ENCODE data around the gene TSPAN4.

The TSPAN4 gene

GRCh38 chr11:850775-851763 lies 8.4 kb downstream of the TSPAN4 start:
- no peak for DNase-seq (ENCODE audit: low read depth)

GRCh38 chr11:852762-853161 lies 10.1 kb downstream of the TSPAN4 start:
- no peak for DNase-seq (ENCODE audit: low read depth)

GRCh38 chr11:853682-854448 lies 11.2 kb downstream of the TSPAN4 start:
- DNase-seq (ENCODE audit: low read depth): no peak

GRCh38 chr11:854601-855329 lies 12.1 kb downstream of the TSPAN4 start:
- no peak for DNase-seq (ENCODE audit: low read depth)

GRCh38 chr11:855330-855674 lies 12.7 kb downstream of the TSPAN4 start:
- no peak for DNase-seq (ENCODE audit: low read depth)

GRCh38 chr11:855796-856195 lies 13.1 kb downstream of the TSPAN4 start:
- DNase-seq (ENCODE audit: low read depth): no peak

GRCh38 chr11:856397-856796 lies 13.7 kb downstream of the TSPAN4 start:
- no peak for DNase-seq (ENCODE audit: low read depth)

GRCh38 chr11:858053-858761 lies 15.6 kb downstream of the TSPAN4 start:
- DNase-seq (ENCODE audit: low read depth): no peak

GRCh38 chr11:858762-859339 lies 16.2 kb downstream of the TSPAN4 start:
- DNase-seq (ENCODE audit: low read depth): no peak

GRCh38 chr11:859394-860131 lies 16.9 kb downstream of the TSPAN4 start:
- peak; percentile 78 for DNase-seq (ENCODE audit: low read depth)

GRCh38 chr11:860234-861104 lies 17.8 kb downstream of the TSPAN4 start:
- DNase-seq (ENCODE audit: low read depth): no peak

- DNase-seq (ENCODE audit: low read depth): no peak
Observed at GRCh38 chr11:861105-861479, 18.4 kb downstream of the TSPAN4 start.

GRCh38 chr11:862081-862661 lies 19.5 kb downstream of the TSPAN4 start:
- no peak for DNase-seq (ENCODE audit: low read depth)

GRCh38 chr11:862696-863022 lies 20.0 kb downstream of the TSPAN4 start:
- DNase-seq (ENCODE audit: low read depth): no peak

GRCh38 chr11:863023-863909 lies 20.6 kb downstream of the TSPAN4 start:
- DNase-seq (ENCODE audit: low read depth): no peak

GRCh38 chr11:863910-864827 lies 21.5 kb downstream of the TSPAN4 start:
- DNase-seq (ENCODE audit: low read depth): no peak

GRCh38 chr11:864898-865297 lies 22.2 kb downstream of the TSPAN4 start:
- DNase-seq (ENCODE audit: low read depth): no peak

Measured in fibroblast of gingiva (primary cell).